Activated gamma-delta T cell treated with anti-CD3 and anti-CD28 coated beads, Interleukin-2, amount 50 U/mL, for 16 hours (primary cell): Measurements from ENCODE around the gene MRS2.

Experiments
- DNase-seq: peaks from one replicate; pipeline ENCODE4 v3.0.0-alpha.2; 2020; ENCODE audit warnings: low read depth

MRS2 gene

DNA sequence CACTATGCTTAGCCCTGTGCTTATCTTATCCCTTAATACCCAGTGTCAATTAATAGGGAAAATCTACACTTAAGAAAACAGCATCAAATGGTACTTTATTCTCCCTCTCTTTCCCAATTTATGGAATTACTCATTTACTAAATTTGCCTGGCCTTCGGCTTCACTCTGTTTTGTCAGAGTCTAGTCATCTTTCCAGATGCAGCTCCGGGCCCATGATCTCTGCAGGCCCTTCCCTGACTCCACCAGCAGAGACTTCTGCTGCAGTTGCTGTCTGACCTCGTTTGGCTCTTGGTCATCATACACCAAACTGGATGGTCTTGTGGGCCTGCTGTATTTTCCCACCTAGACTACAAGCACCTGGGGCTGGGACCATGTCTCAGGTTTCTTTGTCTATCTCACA lies 27.4 kb downstream of the MRS2 start:
- DNase-seq = no peak

- DNase-seq = no peak
These were observed 28.3 kb downstream of the MRS2 start for GRCh38 chr6:24431045-24431451.

DNA sequence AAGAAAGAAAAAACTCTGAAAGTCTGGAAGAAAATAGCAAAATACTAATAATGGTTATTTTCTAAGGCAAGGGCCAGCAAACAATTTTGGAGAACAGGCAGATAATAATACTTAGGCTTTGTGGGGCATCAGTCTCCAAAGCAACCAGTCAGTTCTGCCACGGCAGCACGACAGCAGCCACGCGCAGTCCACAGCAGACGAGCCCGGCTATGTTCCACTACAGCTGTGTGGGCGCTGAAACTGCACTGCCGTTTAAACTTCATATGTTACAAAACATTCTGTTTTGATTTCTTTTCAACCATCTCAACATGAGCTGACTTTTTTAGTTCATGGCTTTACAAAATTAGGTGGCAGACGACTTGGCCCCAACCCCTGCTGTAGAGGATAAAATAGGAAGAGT lies 29.9 kb downstream of the MRS2 start:
- DNase-seq = no peak

DNA sequence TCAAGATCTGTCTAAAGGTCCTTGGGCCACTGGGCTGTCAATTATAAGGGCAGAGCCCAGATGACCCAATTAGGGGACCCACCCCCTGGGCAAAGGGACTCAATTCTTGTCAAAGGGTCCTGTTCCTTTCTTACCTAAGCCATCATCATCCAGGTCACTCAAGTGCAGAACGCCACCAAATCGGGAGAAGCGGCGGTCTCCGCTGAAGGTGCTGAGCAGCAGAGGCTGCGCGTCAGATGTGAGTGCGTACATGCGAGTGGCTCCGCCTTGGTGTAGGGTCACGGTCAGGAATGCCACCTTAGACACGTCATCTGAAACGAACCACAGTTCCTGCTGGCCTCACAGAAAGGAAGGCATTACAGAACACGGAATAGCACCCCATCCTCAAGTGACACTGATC lies 34.2 kb downstream of the MRS2 start:
- no peak for DNase-seq

GRCh38 chr6:24439858-24440539 lies 37.3 kb downstream of the MRS2 start:
- no peak for DNase-seq

DNA sequence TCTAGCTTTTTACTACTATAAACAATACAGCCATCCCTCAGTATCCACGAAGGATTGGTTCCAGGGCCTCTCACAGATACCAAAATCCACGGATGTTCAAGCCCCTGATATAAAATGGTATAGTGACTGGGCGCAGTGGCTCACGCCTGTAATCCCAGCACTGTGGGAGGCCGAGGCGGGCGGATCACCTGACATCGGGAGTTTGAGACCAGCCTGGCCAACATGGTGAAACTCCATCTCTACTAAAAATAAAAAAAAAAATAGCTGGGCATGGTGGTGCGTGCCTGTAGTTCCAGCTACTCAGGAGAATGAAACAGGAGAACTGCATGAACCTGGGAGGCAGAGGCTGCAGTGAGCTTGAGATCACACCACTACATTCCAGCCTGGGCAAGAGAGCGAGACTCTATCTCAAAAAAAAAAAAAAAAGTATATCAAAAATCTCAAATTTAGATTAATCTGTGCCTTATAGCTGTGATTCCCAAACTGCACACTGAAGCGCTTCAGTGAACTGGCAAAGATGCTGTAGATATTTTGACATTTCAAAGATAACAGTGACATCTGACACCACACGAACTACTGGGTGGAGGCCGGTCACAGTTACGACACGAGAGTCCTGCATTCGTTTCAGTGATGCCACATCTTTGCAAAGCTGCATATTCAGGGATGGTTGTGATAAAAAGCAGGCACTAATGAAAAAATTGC lies 38.3 kb downstream of the MRS2 start:
- no peak for DNase-seq

DNA sequence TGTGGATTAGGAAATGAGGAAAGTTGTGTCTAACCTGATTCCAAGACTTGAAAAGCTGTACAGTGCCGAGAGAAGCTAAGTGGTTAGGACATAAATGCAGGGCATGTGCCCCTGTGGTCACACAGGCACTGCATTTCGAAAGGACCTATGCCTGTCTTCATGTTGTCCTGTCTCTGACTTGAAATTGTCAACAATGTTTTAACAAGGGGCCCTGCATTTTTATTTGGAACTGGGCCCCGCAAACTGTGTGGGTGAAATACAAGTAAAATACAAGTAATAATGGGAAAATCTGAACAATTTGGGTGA lies 38.8 kb downstream of the MRS2 start:
- DNase-seq = no peak

- no peak for DNase-seq
These were observed 41.9 kb downstream of the MRS2 start for GRCh38 chr6:24444588-24444987.

DNA sequence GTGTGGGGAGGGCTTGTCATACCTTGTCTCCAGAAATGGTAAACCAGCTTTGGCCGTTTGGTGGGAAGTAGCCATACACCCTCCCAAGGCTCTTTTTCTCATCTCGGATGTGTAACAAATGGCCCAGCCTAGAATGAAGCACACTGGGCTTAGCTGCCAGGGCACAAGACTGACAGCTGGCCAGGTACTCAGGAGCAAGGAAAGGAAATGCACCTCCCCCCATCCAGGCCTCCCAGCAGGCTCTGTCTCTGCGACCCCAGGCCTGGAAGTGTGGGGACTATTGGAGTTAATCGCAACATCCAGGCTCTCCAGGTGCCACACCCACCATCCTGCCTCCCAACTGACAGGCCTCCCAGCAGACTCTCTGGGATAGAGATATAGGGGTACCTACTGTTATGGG lies 43.0 kb downstream of the MRS2 start:
- no peak for DNase-seq

- no peak for DNase-seq
These were observed 43.9 kb downstream of the MRS2 start for GRCh38 chr6:24446670-24447069.

GRCh38 chr6:24448396-24448795 lies 45.7 kb downstream of the MRS2 start:
- DNase-seq = no peak

- no peak for DNase-seq
These were observed 46.2 kb downstream of the MRS2 start for GRCh38 chr6:24448828-24449525.

GRCh38 chr6:24451581-24452388 lies 49.0 kb downstream of the MRS2 start:
- DNase-seq = no peak

GRCh38 chr6:24453921-24454320 lies 51.2 kb downstream of the MRS2 start:
- no peak for DNase-seq

DNA sequence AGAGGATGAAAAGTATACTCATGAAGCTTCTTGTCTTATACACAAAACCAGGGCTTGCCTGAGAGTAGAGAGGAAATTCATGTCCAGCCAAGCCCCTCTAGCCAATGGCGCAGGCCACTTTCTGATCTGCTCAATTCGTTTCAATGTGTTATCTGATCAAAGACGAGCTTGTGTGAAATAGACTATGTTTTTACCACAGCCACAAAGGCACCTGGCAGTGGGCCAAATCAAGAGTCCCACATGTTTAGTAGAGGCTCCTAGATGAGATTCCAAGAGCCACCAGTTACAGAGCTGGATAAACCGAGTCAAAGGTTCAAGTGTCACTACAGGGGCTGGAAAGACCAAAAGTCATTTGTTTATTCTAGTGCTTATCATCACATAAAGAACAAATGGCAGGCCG lies 51.7 kb downstream of the MRS2 start:
- DNase-seq = no peak

DNA sequence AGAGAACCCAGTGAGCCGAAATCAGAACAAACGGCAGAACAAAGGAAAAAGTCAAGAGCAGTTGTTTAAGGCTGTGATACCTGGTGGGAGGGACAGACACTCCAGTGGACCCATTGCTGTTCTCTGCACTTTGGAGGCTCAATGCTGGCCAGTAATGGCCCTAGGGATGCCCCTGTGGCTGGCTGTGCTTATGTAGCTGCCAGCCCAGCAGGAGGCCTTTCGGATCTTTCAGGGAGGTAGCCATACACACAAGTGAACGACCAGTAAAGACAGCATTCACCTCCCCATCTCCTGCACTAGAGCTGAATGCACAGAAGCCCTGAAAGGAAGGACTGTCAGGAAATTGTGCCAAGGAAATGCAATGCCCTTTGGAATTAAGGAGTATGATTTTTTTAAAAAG lies 52.3 kb downstream of the MRS2 start:
- no peak for DNase-seq

- no peak for DNase-seq
These were observed 55.4 kb downstream of the MRS2 start for GRCh38 chr6:24458134-24458533.

GRCh38 chr6:24458941-24459340 lies 56.2 kb downstream of the MRS2 start:
- no peak for DNase-seq

- DNase-seq = no peak
These were observed 58.2 kb downstream of the MRS2 start for GRCh38 chr6:24460966-24461365.

- no peak for DNase-seq
These were observed 61.7 kb downstream of the MRS2 start for GRCh38 chr6:24464253-24465038.

DNA sequence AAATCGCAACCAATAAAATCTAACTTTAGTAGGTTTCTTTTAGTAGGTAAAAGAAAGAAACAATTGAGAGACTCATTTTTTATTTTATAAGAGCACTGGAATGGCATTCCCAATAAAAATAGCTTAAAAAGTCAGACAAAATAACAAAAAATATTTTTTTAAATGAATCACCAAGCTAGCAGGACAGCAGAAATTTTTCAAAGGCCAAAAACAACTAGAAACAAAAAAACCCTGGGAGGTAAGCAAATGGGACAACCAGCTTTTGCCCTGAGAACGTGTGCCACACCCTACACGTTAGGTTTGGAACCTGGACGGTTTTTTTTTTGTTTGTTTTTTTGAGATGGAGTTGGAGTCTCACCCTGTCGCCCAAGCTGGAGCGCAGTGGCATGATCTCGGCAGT lies 67.1 kb downstream of the MRS2 start:
- no peak for DNase-seq

DNA sequence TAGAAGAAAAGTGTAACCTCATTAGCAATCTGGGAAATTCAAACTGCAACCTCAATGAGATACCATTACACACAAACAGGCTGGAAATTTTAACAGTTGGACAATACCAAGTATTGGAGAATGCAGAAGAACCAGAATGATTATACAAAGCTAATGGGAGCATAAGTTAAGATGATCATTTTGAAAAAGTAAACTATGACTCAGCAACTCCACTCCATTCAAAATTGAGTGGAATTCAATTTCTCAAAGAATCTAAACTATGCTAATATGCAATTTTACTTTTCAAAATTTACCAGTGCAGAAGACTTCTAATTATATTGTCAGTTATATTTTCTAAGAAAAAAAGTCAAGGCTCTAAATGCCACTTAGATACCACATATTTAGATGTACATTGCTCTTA lies 69.4 kb downstream of the MRS2 start:
- DNase-seq = no peak
